Measurements from ENCODE around the gene AFG1L. TPM values are rescaled to one million over a fixed set of nuclear protein-coding genes. Genes with fewer than 3 reads are reported as not detected.
"Not testable (repeated sequence)": the region's sequence is repeated elsewhere in the genome, so short reads cannot be mapped to it uniquely, and the experiment has no call there.

The AFG1L gene
- total RNA-seq, 1 donor from 2014 or later, result 11.9 TPM

DNA sequence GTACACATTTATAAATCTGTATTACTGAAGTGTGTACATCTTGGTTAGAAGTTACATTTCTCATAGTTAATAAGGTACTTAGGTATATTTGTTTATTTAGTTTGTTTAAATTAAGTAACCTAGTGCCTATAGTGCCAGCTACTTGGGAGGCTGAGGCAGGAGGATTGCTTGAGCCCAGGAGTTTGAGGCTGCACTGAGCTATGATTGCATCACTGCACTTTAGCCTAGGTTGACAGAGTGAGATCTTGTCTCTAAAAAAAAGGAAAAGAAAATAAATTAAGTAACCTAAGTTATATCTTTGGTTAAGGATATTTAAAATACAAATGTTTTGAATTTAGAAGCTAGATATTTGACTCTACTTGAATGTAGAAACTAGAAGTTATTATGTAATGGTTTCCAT lies 9.5 kb upstream of the AFG1L start:
- intact Hi-C loops (cut with DNase I), result no loop called here
- DNase-seq (ENCODE audit: low spot score), result no peak

GRCh38 chr6:108286366-108286765 lies 8.5 kb upstream of the AFG1L start:
- no peak for DNase-seq (ENCODE audit: low spot score)
- intact Hi-C loops (cut with DNase I), result no loop called here

GRCh38 chr6:108287373-108287772 lies 7.5 kb upstream of the AFG1L start:
- intact Hi-C loops (cut with DNase I), result no loop called here
- no peak for DNase-seq (ENCODE audit: low spot score)

DNA sequence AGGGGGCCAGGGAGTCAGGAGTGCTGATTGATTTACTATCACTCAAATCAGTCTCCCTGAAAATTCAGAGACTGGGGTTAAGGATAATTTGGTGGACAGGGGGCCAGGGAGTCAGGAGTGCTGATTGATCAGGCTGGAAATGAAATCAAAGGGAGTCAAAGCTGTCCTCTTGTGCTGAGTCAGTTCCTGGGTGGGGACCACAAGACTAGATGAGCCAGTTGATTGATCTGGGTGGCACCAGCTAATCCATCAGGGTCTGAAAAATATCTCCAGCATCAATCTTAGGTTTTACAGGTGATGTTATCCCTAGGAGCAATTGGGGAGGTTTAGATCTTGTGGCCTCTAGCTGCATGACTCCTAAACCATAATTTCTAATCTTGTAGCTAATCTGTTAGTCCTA lies 6.1 kb upstream of the AFG1L start:
- no peak for DNase-seq (ENCODE audit: low spot score)

DNA sequence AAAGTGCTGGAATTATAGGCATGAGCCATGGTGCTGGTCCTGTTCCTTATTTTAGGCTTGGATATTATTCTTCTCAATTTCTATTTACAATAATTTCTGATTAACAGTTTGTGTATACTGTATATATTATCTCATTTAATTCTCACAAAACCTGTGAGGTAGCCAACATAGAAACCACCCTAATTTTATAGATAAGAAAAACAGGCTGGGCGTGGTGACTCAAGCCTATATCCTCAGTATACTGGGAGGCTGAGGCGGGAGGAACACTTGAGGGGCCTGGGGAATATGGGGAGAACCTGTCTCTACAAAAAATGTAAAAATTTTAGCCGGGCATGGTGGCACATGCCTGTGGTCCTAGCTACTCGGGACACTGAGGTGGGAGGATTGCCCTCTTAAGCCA lies 3.8 kb upstream of the AFG1L start:
- DNase-seq (ENCODE audit: low spot score), result no peak
- intact Hi-C loops (cut with DNase I), result no loop called here

More for the DNA sequence above, 6.1 kb upstream of the AFG1L start:
- intact Hi-C loops (cut with DNase I), result no loop called here

- DNase-seq (ENCODE audit: low spot score); intact Hi-C loops (cut with DNase I): not testable (repeated sequence)
Measured at GRCh38 chr6:108292561-108292960, 2.3 kb upstream of the AFG1L start.

- DNase-seq (ENCODE audit: low spot score), result no peak
- intact Hi-C loops (cut with DNase I), result loop anchor here (2.0 kb wide), 1 partner anchor 33 kb away; the partner anchor contains the start of gene SNX3
Measured at GRCh38 chr6:108293527-108294296, 1.1 kb upstream of the AFG1L start.

- DNase-seq (ENCODE audit: low spot score), result no peak
- intact Hi-C loops (cut with DNase I), result loop anchor here (2.0 kb wide), 1 partner anchor 34 kb away; the partner anchor contains the start of gene SNX3
Measured at GRCh38 chr6:108294297-108294726, 542 bp upstream of the AFG1L start.

GRCh38 chr6:108295676-108296075 lies 822 bp downstream of the AFG1L start:
- intact Hi-C loops (cut with DNase I), result loop anchor here (2.0 kb wide), 1 partner anchor 35 kb away; the partner anchor contains the start of gene SNX3

DNA sequence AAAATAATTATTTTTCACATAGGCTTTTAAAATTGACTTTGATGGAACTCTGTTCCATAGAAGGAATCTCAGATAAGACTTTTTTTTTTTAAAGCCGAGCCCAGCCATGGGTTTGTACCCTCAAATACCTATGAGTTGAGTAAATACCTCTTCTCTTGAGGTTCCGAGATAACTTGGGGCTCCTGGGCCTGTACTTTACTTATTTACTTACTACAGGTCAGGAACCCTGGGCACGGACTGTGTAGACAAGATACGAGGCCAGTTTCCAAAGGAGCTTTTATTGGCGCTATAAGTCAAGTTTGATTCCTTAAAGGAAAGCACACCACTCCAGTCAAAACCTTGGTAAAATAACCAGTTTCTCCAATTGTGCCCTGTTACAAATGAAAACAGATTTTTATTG lies 7.5 kb downstream of the AFG1L start:
- intact Hi-C loops (cut with DNase I), result no loop called here
- no peak for DNase-seq (ENCODE audit: low spot score)

More at GRCh38 chr6:108295676-108296075, 822 bp downstream of the AFG1L start:
- no peak for DNase-seq (ENCODE audit: low spot score)

DNA sequence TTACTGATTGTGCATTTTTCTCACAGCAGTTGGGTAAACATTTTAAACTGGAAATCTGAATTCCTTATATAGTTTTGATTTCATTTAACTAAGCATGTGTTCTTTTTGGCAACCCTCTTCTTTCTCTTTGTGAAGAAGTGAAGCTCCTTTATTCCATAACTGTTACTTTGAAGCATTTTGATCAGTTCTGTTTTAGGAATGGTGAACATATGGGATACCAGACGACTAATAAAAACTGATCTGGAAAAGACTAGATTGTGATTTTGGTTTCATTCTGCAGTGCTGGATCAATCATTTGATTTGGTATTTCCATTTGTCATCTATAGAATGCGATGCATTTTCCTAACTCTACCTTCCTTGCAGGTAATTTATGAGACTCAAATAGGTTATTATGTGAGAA lies 9.8 kb downstream of the AFG1L start:
- intact Hi-C loops (cut with DNase I), result no loop called here
- DNase-seq (ENCODE audit: low spot score), result no peak

DNA sequence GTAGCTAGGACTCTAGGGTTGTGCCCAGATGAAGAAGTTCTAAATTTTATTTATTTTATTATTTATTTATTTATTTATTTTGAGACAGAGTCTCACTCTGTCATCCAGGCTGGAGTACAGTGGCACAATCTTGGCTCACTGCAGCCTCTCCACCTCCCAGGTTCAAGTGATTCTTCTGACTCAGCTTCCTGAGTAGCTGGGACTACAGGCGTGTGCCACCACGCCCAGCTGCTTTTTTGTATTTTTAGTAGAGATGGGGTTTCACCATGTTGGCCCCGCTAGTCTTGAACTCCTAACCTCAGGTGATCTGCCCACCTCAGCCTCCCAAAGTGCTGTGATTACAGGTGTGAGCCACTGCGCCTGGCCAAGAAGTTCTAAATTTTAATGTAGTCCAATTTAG lies 13.8 kb downstream of the AFG1L start:
- DNase-seq (ENCODE audit: low spot score); intact Hi-C loops (cut with DNase I): not testable (repeated sequence)

GRCh38 chr6:108309844-108310243 lies 15.0 kb downstream of the AFG1L start:
- intact Hi-C loops (cut with DNase I), result no loop called here
- DNase-seq (ENCODE audit: low spot score), result no peak

GRCh38 chr6:108312605-108313004 lies 17.8 kb downstream of the AFG1L start:
- intact Hi-C loops (cut with DNase I), result no loop called here
- no peak for DNase-seq (ENCODE audit: low spot score)

DNA sequence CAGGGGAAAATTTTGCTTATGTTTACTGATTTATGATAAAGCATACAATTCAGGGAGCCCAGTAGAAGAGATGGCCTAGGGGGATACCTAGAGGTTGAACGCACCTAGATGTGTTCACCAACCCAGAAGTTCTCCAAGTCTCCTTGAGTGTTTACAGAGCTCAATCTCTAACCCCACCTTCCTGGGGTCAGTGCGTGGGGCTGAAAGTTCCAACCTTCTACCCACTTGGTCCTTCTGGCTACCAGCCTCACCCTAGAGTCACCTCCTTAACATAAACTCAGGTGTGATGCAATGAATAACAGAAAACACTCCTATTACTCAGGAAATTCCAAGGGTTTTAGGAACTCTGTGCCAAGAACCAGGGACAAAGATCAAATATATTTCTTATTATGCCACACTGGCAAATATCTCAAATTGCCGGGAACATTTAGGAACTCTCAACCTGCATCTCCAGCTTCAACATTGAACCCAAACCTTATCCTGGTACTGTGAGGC lies 26.4 kb downstream of the AFG1L start:
- intact Hi-C loops (cut with DNase I), result no loop called here
- DNase-seq (ENCODE audit: low spot score), result no peak

DNA sequence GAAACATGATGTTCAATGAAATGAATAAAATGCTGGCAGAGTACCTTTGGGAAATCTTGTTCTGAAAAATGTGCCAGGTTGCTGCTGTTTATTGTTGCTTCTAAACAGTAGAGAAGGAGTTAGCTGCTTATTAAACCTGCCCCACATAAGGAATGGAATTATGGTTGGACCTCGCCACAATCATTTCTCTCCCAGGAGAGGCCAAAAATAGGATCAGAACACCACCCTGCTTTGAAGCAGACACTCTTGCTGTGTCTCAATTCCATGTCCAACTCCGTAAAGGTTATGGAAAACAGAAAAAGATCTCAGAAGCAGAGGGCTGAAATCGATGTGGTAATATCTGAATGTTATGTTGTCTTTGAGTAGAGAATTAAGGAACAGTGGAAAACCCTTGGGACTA lies 27.9 kb downstream of the AFG1L start:
- no peak for DNase-seq (ENCODE audit: low spot score)
- intact Hi-C loops (cut with DNase I), result no loop called here

DNA sequence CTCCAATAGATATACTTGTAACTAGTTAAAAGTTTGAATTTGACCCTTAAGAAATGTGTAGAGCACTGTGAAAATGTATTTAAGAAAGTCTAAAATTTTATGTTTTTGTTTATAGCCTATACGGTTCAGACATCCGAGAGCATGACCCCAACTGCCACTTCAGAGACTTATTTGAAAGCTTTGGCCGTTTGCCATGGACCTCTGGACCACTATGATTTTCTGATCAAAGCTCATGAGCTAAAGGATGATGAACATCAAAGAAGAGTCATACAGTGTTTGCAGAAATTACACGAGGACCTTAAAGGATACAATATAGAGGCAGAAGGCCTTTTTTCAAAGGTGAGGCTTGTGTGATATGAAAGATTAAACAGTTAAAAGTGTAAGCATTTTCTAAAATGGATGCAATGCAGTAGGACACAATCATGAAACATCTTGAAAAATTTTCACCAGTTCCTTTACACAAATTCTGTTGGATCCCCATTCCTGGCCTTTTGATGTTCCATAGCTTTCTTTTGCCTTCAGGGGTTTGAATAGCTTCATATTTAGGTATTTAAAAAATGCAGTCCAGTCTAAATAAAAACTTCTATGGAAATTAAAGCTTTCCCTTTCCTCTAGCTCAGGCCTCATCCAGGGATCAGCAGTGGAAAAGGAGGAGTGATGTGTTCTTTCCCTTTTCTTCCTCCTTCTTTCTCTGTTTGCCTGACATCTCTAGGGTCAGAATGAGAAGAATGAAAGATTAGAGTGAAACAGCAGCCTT lies 29.0 kb downstream of the AFG1L start:
- DNase-seq (ENCODE audit: low spot score), result no peak
- intact Hi-C loops (cut with DNase I), result no loop called here

DNA sequence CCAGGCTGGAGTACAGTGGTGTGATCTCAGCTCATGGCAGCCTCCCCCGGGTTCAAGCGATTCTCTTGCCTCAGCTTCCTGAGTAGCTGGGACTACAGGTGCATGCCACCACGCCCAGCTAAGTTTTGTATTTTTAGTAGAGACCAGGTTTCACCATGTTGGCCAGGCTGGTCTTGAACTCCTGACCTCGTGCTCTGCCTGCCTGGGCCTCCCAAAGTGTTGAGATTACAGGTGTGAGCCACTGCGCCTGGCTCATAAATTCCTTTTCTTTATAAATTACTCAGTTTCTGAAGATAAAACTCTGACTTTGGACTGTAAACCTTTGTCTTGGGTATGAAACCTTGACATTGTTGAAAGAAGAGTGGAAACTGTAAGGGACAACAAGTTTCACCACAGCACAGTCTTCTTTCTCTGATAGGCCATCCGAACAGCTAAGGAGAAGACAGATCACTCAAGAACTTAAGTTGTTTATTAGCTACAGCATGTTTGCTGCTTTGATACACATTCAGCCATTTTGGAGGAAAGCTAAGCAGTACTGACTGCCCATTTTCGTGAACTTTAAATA lies 35.4 kb downstream of the AFG1L start:
- intact Hi-C loops (cut with DNase I), result not testable (repeated sequence)

GRCh38 chr6:108330806-108331205 lies 36.0 kb downstream of the AFG1L start:
- intact Hi-C loops (cut with DNase I), result no loop called here

More for the DNA sequence above, 35.4 kb downstream of the AFG1L start:
- not testable (repeated sequence) for DNase-seq (ENCODE audit: low spot score)

GRCh38 chr6:108331982-108332381 lies 37.1 kb downstream of the AFG1L start:
- DNase-seq (ENCODE audit: low spot score), result no peak
- intact Hi-C loops (cut with DNase I), result no loop called here

More at GRCh38 chr6:108330806-108331205, 36.0 kb downstream of the AFG1L start:
- no peak for DNase-seq (ENCODE audit: low spot score)
